PFSK-1 (cell line): ENCODE measurements around the gene STX11.

Experiments
- FOXP2 ChIP-seq: optimal IDR thresholded peaks from 2 replicates; pipeline ENCODE3; 2011; ENCODE audit warnings: borderline replicate concordance, control low read depth, inconsistent platforms; ENCODE audit not compliant: insufficient read depth; ENCODE audit errors: extremely low read length, extremely low read depth
- POLR2AphosphoS5 ChIP-seq: IDR thresholded peaks from 2 replicates; pipeline ENCODE4 v1.6.1; 2012; ENCODE audit warnings: low read depth, mild to moderate bottlenecking, control low read depth, low read length, moderate library complexity
- SIN3A ChIP-seq: IDR thresholded peaks from 2 replicates; pipeline ENCODE4 v1.6.1; 2012; ENCODE audit warnings: mild to moderate bottlenecking, low read length, moderate library complexity, borderline replicate concordance; ENCODE audit not compliant: insufficient read depth
- TAF1 ChIP-seq: IDR thresholded peaks from 2 replicates; pipeline ENCODE4 v1.6.1; 2012; ENCODE audit warnings: low read length, control low read depth, borderline replicate concordance; ENCODE audit not compliant: insufficient read depth
- TF ChIP-seq, protein P1 (sequence below), 2 experiments: IDR thresholded peaks; 2 replicates each; pipeline versions ENCODE4 v1.6.1 to v1.8.0; 2011 to 2012; ENCODE audit warnings: low read depth in 2 of 2, low read length in 2 of 2, control low read depth in 1 of 2, inconsistent platforms in 1 of 2, mild to moderate bottlenecking in 1 of 2, moderate library complexity in 1 of 2; ENCODE audit not compliant: insufficient read depth in 1 of 2

Gene STX11

DNA sequence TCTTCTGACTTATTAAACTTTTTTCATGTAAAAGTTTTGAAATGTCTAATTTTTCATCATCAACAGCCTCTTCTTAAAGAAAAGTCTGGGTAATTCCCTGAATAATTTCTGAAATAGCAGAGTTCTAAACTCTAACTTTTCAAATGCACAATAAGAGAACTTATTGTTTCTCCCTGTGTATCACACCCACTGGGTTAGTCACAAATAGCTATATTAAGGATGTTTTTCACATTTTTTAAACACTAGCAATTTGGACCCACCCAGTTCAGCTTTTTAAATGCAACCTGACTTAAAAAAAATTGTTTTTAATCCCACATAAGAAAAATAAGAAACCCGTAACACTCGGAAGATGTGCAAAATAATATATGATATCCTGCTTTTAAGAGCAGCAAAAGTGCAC lies 73.4 kb downstream of the STX11 start:
- TF ChIP-seq FOXP2 (no peak), POLR2AphosphoS5 (no peak), SIN3A (no peak), TAF1 (no peak)
- TF ChIP-seq, protein P1, sequence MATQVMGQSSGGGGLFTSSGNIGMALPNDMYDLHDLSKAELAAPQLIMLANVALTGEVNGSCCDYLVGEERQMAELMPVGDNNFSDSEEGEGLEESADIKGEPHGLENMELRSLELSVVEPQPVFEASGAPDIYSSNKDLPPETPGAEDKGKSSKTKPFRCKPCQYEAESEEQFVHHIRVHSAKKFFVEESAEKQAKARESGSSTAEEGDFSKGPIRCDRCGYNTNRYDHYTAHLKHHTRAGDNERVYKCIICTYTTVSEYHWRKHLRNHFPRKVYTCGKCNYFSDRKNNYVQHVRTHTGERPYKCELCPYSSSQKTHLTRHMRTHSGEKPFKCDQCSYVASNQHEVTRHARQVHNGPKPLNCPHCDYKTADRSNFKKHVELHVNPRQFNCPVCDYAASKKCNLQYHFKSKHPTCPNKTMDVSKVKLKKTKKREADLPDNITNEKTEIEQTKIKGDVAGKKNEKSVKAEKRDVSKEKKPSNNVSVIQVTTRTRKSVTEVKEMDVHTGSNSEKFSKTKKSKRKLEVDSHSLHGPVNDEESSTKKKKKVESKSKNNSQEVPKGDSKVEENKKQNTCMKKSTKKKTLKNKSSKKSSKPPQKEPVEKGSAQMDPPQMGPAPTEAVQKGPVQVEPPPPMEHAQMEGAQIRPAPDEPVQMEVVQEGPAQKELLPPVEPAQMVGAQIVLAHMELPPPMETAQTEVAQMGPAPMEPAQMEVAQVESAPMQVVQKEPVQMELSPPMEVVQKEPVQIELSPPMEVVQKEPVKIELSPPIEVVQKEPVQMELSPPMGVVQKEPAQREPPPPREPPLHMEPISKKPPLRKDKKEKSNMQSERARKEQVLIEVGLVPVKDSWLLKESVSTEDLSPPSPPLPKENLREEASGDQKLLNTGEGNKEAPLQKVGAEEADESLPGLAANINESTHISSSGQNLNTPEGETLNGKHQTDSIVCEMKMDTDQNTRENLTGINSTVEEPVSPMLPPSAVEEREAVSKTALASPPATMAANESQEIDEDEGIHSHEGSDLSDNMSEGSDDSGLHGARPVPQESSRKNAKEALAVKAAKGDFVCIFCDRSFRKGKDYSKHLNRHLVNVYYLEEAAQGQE (IDR thresholded peaks at IDR 0.05; ENCODE audit: insufficient read depth in 1 of 2, low read depth in 2 of 2, low read length in 2 of 2) = no peak

DNA sequence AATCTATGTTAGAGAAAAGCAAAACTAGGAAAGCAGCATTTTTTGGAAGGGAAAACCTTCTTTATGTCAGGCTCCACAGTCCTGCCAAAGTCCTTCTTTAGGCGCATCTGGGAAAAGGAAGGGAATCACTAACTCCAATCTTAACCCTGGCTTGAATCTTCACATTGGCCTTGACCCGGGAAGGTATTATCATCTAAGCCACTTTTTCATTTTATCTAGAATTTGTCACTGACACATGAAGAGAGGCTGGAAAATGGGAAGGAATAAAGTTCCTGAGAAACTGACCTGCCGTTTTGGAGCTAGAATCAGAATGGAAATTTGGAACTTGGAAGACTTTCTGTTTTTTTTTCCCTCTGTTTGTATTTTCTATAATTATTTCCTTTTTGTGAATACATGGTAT lies 81.4 kb downstream of the STX11 start:
- TF ChIP-seq, protein P1 (IDR thresholded peaks at IDR 0.05; ENCODE audit: insufficient read depth in 1 of 2, low read depth in 2 of 2, low read length in 2 of 2) = no peak
- TF ChIP-seq FOXP2 (no peak), SIN3A (no peak), TAF1 (no peak), POLR2AphosphoS5 (no peak)

DNA sequence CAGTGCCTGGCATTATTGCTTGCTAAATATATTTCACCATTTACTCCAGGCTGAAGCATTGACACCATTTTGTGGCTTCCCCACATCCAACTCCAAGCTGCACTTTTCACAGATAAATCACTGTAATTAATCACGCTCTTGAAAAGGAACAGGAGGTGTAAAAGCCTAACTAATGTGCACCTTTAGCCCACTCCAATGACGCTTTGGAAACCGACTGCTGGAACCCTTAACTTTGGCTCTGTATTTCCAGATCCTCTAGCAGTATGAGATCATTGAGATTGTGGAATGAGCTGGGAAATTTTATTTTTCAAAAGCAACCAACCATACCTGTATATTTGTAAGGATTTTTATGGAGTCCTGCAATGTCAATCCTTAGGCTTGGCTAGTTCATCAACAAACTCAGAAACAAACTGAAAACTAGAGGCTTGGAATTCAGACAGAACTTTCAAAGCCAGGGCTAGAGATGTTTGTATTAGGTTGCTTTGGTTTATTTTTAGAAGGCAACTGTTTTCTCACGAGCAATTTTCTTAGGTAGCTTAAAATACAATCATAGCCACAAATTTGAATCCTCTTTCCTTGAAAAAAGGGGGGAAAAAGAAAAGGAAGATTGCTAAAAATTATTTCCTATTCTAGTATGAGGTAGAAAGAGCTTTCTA lies 82.0 kb downstream of the STX11 start:
- TF ChIP-seq TAF1 (no peak), POLR2AphosphoS5 (no peak), FOXP2 (no peak)

DNA sequence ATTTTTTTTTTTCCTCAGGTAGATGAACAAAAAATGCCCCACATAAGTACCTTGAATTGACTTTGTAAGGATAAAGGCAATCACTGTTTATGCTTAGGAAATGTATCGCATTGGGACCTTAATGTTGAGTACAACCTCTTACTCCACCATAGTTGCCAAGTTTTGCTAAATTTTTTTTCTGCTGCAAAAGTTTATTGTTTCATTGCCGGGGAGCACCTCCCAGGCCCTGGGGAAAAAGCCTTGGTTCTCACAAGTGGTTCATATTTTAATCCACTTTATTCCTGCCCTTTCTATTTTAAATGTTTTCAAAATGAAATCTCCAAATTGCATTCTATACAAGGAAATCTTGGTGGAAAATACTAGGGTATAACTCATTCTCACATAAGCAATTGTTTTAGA lies 82.5 kb downstream of the STX11 start:
- TF ChIP-seq, protein P1 (IDR thresholded peaks at IDR 0.05; ENCODE audit: insufficient read depth in 1 of 2, low read depth in 2 of 2, low read length in 2 of 2) = no peak
- TF ChIP-seq FOXP2 (no peak), POLR2AphosphoS5 (no peak), TAF1 (no peak), SIN3A (no peak)

DNA sequence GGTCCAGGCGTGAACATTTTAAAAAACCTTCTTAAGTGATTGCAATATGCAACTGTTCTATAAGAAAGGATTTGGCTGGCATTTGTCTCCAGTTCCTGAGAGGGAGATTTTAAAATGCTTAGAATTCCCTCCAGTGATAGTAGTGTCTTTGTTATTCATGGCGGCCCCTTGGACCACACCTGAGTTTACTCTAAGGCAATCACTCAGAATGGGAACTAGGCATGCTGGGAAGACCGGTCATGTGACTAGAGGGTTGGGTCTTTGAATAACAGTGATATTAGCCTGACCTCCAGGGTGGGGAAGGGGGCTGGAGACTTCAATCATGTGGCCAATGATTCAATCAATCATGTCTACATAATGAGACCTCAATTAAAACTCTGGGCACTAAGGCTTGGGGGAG lies 84.1 kb downstream of the STX11 start:
- TF ChIP-seq, protein P1 (IDR thresholded peaks at IDR 0.05; ENCODE audit: insufficient read depth in 1 of 2, low read depth in 2 of 2, low read length in 2 of 2) = no peak
- TF ChIP-seq FOXP2 (no peak), TAF1 (no peak), POLR2AphosphoS5 (no peak), SIN3A (no peak)
